ENCODE data around the gene ZNF275.
"Not testable (repeated sequence)": the region's sequence is repeated elsewhere in the genome, so short reads cannot be mapped to it uniquely, and the experiment has no call there.

The ZNF275 gene

DNA sequence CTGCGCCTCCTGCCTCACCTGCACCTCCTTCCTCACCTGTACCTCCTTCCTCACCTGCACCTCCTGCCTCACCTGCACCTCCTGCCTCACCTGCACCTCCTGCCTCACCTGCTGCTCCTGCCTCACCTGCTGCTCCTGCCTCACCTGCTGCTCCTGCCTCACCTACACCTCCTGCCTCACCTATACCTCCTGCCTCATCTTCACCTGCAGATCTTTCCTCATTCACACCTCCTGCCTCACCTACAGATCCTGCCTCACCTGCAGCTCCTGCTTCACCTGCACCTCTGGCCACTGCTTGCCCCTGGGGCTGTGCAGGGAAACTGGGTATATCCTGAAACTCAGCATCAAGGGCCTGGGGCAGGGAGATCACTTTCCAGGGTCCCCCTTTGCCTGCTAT lies 13.9 kb upstream of the ZNF275 start:
- not testable (repeated sequence) for DNase-seq

DNA sequence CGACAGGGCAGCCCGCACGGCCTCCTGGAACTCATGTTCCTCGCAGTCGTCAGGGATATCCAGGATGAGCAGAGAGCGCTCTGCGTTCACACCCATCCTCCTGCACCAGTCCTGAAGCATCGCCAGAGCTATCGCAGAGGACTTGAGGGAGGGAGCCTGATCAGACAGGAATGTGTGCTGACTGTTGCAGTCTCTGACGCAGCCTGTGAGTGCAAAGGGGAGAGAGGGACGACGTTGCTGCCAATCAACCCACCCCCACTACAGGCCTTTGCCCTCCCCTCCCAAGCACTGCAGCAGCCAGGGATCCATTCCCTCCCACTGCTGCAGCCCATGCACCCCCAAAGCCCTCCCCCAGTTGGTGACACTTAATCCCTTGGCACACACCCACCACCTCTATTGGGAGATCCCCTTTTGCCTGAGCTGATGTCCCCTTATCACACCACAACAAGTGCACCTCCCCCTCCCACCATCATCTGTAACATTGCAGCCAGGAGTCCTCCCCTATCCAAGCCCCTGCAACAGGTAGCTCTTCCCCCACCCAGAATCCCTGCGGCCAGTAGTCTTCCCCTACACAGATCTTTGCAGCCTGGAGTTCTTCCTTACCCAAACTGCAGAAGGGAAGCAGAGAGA lies 13.3 kb upstream of the ZNF275 start:
- DNase-seq, result no peak

DNA sequence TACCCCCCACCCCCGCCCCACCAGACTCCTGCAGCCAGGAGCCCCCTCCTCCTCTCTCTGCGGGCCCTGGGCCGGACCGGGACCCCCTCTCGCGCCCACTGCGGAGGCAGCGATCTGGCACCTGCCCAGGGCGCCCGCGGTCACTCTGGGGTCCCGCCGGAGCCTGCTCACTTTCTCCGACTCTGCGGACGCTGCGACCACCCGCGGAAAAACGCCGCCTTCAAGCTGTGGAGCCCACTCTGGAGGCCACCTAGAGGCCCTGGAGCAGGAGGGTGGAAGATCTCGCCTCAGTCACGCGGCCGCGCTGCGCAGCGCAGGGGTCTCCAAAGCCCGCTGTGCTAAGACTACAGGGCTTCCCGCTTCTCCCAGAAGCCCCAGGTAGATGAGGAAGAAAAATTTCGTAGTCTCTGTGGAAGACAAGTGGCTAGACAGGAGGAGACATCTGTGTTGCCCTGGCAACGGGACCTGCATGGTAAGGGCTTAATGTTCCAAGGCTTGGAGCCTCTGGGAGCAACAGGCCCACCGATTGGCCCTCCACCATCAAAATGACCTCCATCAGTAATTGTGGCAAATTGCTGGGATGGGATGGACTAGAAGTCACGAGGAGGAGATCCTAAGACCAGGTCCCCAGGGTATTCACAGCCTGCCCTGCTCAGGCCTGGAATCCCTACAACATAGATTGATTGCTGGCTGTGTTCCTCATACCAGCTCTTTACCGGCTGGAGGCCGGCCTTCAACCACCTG lies 12.4 kb upstream of the ZNF275 start, which contains the start of gene PNMA6F:
Gene PNMA6F, minus strand, starts transcription at position 387 of the 744 bp plus-strand sequence. CDS start 1,093 bp downstream, outside the sequence.
- DNase-seq, result no peak

DNA sequence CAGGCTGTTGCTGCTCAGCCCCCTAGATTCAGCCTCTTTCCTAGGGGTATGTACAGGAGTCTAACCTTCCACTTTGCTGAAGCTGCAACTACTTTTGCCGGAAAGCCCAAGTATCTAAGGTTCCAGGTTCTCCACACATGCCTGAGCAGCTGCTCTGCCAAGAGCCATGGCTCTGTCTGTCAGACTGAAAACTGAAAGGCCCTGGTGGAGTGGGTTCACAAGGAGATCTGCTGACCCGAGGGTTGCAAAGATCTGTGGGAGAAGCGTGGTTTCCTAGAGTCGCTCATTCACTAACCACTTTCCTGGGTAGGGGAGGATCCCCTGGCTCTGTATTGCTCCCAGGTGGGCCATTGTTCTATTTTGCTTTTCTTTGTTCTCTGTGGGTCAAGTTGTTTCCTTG lies 6.4 kb upstream of the ZNF275 start:
- no peak for DNase-seq

DNA sequence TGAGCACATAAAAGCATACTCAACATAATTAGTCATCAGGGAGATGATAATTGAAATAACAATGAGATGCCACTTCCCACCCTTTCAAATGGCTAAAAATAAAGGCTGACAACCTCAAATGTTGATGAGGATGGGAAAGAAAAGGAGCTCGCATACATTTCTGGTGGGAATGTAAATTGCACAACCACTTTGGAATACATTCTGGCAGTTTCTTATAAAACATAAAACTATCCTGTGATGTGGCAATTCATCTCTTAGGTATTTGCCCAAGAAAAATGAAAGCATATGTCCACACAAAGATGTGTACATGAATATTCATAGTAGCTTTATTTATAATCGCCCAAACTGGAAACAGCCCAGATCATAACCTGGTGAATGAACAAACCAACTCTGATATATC lies 687 bp upstream of the ZNF275 start:
- DNase-seq, result no peak

DNA sequence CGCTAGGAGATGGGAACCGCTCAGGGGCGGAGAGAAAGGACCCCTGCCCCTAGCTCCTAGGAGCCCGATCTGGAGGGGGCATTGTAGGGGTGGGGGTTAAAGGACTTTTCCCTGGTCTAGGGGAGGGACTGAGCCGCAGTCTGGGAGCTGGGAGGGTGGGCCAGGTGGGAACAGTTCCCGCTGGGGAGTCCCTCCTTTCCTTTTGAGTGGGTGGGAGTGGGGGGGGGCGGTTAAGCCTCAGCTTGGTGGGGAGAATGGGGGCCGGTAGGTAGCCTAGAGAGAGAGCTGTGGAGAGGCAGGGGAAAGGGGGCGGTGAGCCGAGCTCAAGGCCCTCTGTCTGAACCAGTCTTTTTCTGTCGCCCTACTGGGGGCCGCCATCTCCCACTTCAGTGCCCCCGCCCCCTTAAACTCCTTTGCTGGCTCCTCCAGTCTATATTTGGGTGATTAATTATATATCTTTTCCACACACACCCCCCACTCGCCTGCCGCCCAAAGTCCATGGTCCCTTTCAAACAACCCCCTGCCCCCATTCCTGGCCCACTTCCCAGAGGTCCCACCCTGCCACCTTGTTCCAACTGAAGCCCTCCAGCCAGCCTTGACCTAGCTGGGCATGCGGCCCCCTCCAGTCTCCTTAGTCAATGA lies 822 bp downstream of the ZNF275 start:
- DNase-seq, result no peak

DNA sequence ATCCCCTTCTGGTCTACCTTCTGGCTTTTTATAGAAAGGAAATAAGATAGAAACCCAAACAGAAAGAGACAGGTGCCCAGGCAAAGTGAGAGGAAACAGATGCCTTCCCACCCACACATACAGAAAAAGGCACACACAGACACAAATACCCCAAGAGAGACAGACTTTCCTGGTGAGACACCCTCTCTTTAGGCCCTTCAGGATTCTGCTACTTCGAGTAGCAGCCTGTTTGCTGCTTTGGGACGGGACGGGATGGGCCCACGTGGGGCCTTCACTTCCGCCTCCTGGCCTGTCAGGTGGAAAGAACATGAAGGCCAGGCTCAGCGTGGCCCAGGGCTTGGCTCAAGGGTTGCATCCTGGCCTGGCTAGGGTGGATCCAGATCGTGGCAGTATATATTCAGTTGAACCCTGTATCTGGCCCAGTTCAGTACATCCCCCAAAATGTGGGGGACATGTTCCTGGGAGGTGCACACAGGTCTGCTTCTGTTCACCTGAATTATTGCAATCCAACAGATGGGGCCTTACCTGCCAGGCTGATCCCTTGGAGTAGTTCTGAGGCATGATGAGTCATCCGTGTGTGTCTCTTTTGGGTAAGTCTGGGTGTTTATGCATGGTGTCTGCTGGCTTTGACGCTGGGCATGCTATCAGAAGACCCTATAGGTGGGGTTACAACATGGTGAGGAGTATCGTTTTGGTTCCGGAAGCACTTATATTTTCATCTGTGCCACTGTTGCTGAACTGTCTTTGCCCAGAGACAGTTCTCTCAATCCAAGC lies 2.4 kb downstream of the ZNF275 start:
- DNase-seq, result no peak

DNA sequence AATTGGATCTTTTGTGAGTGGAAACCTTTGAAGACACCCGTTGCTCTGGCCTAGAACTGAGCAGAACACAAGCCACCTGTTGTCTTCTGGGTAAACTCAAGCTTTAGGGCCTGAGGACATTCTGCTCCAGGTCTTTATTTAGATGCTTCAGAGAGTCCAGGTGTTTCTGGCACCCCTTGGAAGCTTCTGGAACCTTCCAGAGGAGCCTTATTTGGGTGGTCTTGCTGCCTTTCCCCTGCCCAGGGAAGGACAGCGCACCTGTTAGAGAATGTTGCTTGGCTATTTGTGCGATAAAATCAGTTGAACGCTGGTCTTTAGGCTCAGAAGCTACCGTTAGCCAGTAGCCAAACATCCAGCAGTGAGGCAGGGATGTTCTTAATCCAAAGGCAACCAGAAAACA lies 3.0 kb downstream of the ZNF275 start:
- DNase-seq, result no peak

DNA sequence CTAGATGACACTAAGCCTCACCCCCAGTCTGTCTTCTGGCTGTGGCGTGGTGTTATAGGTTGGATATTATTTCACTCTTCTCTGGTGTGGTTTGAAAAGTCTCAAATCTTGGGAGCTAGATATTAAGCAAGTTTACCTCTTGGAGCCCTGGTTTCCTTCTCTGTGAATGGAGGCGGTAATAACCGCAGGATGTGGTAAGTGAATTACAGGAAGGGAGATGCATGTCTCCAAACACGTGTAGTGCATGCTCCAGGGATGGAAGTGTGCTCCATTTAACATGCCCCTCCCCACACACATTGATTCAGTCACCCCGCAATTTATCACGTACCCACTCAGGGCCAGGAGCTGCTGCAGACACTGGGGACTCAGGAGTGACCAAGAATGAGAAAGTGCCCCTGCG lies 4.9 kb downstream of the ZNF275 start:
- no peak for DNase-seq

DNA sequence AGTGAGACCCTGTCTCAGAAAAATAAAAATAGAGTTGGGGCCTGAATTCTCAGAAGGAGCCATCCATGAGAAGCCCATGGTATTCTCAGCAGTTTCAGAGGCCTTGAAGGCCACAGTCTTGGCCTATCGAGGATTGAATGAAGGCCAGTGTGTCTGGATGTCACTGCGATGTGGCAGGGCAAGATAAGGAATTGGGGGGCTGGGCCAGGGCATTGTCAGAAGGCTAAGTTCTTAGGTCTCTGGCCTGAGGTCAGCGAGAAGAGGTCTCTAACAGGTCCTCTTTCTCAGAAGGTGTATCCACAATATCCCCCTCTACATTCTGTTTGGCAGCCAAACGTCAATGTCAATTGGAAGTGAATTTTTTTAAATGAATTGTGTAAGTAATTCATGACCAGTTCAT lies 5.7 kb downstream of the ZNF275 start:
- no peak for DNase-seq

DNA sequence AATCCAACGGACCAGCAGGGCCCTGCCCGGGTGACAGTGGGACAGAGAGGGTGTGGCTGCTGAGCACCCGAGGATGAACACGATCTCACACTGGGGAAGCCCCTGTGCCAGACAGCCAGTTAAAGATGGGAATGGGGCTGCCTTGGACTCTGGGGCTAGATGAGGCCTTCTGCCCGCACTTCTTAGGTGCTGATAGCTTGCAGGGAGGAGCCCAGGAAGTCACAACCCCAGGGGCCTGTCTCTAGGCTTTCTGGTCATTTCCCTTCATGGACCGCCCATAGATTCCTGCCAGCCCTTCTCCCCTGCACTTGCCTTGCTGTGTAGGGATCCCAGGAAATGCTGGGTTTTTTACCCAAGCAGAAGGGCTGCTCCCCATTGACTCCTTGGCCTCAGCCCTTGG lies 6.2 kb downstream of the ZNF275 start:
- DNase-seq, result no peak

DNA sequence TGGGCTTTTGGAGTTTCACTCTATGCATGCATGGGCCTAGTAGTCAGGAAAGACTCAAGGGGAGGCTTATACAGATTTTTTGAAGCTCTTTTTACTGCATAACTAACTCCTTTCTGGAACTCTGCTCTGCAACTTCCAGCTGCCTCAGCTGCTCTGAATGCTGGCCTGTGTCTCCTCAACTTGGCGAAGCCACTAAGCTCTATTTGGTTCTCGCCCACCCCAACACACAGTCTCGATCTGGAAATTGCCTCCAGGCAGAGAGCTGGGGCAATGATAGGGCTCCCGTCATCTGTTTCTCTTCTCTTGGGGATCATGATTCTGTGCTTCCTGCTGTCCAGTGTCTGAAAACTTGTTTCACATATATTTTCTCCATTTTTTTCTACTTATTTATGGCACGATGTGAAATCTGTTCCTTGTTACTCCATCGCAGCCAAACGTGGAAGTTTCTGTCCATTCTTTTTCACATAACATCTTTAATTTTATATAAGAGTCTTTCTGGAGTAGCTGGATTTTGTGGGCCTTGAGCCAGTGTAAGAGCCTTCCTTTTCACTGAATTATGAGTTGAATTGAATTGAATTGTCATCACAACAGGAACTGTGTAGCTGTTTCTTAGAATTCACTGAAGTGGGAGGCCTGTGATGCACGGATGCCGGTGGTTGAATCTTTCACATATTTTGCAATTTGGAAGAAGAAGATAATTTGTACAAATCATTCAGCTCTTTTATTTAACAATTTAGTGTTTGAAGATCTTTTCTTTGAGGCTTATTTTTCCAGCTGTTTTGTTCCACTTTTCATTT lies 9.0 kb downstream of the ZNF275 start:
- no peak for DNase-seq

DNA sequence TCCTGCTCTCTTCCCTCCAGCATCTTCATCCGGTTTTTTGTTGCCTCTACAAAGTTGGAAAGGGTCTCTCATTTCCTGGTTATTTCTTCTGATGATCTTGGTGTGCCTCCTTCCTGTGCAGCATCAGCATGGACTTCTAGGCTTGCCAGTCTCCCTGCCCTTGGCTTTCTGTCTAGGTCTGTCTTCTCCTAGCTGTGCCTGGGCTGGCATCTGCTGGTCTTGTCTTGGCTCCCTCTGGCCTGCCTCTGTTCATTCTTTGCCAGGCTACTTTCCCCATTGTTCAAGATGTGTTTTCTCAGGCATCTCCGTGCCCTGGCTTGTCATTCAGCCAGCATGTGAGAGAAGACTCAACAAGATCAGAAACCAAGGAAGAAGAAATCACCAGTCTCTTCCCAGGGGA lies 9.7 kb downstream of the ZNF275 start:
- DNase-seq, result no peak

DNA sequence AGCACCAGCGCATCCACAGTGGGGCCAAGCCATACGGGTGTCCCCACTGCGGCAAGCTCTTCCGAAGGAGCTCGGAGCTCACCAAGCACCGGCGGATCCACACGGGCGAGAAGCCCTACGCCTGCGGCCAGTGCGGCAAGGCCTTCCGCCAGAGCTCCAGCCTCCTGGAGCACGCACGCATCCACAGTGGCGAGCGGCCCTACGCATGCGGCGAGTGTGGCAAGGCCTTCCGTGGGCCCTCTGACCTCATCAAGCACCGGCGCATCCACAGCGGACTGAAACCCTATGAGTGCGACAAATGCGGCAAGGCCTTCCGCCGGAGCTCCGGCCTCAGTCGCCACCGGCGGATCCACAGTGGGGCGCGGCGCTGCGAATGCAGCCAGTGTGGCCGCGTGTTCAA lies 13.6 kb downstream of the ZNF275 start:
- DNase-seq, result no peak

DNA sequence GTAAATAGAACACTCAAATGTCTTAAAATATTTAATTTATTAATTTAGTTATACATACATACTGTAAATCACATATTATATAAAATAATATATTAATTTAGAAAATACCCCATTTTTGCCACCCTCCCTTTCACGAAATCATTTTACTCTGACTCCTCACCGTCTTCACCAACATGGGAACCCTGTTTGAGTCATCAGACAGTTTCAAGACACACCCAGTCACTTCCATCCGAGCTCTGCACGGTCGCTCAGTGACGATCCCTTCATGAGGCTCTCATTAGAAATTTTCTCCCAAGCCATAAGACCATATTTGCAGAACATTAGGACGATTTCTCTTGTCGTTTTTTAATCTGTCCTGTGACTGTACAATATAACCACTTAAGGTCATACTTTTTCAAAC lies 14.5 kb downstream of the ZNF275 start:
- no peak for DNase-seq

DNA sequence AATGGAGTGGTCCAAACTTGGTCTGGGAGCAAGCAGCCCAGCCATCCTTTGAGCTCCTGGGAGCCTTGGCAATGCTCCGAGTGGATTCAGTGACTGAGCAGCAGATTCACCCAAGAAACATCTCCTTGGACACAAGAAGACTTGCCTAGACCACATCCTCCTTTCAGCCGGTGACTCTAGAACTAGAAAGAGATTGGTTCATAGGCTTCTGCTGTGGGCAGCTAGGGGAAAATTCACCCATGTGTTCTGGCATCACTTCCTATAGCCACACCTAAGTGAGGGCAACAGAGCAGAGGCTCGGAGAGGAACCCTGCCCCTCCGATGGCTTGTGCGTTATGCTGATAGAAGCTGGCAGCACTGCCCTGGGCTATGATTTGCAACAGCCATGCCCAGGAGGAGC lies 16.0 kb downstream of the ZNF275 start:
- DNase-seq, result no peak

DNA sequence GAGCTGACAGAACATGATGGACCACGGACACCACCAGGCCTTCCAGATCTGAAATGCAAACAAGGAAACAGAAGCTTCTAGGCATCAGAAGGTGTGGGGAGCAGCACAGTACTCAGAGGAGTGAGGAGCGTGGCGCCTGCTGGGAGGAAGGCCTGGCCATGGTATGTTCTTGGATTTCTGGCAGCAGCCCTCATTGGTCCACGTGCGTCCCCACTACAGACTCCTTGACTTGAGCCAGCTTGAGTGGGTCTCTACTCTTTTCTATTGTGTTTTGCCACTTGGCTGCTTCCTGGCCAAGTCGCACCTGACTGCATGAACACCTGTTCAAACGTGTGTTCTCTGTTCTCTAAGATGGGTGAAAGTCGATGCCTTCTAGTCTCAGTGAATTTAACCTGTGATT lies 18.0 kb downstream of the ZNF275 start:
- DNase-seq, result no peak

DNA sequence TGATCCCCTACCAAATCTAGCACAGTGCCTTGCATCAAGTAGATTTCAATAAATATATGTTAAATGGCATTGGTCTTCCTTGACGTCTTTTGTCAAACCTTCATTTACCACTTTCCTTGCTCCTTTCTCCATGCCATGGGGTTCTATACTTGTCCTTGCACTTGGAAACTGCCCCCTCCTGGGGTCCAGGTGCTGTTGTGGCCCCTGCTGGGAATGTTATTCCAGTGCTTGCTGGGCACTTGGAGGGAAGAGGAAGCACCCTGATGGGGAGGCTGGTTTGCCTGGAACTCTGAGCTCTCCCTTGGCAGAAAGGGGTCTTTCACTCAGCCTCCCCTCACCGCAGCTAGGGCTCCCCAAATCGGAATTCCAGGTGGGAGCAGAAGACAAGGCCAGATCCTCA lies 18.9 kb downstream of the ZNF275 start:
- DNase-seq, result no peak

DNA sequence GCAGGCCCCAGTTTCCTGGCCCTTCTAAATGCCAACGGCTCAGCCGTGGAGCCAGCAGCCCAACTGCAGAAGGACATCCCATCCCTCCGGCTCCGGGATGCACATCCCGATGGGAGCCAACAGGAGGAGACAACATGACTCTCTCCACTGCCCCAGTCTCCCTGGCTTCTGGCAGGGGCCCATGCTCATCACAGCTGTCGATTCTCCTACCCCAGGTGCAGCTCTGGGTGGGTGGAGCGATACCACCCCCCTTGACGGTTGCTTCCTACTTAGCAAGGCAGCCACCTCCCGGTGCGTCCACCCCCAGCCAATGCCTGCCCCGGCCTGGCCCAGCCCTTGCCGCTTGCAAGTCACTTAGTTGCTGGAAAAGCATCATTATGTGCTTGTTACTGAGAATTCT lies 19.5 kb downstream of the ZNF275 start:
- no peak for DNase-seq

DNA sequence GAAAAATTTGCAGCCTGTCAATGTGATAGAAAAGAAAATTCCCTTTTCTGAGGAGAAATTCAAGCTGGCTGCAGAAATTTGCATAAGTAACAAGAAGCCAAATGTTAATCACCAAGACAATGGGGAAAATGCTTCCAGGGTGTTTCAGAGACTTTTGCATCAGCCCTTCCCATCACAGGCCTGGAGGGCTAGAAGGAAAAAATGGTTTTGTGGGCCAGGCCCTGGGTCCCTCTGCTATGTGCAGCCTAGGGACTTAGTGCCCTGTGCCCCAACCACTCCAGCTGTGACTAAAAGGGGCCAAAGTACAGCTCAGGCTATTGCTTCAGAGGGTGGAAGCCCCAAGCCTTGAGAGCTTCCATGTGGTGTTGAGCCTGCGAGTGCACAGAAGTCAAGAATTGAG lies 23.9 kb downstream of the ZNF275 start:
- no peak for DNase-seq

DNA sequence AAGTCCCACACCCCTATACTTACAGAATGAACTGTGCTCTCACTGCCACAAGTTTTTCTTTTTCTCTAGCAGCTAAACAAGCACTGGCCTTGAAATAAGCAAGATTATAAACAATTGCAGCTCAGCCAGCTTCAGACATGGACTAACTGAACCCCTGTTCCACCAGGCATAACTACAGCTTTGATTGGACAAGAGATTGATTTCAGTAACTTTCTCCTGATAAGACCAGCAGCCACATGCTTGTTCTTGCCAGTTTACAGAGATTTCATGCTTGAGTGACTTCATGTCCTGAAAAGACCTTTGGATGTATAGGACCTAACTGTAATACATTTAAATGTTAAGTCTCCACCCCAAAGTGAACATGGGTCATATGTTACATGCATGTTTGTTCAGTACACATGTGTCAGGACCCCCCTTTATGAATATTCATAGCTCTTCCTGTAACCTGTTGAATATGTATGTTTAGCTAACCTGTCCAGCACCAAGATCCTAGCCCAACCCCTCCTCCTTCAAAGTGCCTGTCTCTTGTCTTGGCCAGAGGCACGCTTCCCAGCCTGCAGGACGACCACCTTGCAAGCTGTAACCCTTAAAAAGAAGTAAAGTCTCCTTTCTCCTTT lies 27.9 kb downstream of the ZNF275 start:
- DNase-seq, result no peak

DNA sequence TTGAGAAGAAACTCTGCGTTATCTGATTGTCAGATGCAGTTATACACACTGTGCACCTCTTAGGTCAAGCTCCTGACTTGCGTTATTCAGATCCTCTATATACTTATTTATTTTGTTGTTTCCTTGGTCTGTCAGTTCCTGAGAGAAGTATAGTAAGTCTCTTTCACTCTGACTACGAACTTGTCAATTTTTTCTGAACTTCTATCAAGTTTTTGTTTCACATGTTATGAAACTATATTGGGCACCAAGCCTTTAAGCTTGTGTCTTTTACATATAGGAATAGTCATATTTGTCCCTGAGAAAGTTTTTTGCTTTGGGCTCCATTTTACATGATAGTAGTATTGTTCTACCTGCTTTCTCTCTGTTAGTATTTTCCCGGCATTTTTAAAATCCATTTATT lies 31.7 kb downstream of the ZNF275 start:
- DNase-seq, result no peak
